GM13976 (cell line): ENCODE measurements around the gene ERF.

Experiments used
- DNase-seq: peaks from one replicate; pipeline ENCODE4 v3.0.0; 2012; ENCODE audit warnings: low spot score
- in situ Hi-C: fragments of 300-500 bp; cut with MboI; formaldehyde crosslinking; loops from one replicate; pipeline ENCODE4 v1.12.0; 2022; ENCODE audit warnings: low sequenced_read_pairs, mixed read lengths, inconsistent platforms; ENCODE audit not compliant: unreplicated experiment
- TF ChIP-seq, protein P1 (sequence below): IDR thresholded peaks from 2 replicates; pipeline ENCODE4 v1.5.1; 2012; ENCODE audit warnings: borderline replicate concordance, mild to moderate bottlenecking; ENCODE audit not compliant: insufficient read depth; ENCODE audit errors: extremely low read depth, missing control alignments, control extremely low read depth

ERF gene

DNA sequence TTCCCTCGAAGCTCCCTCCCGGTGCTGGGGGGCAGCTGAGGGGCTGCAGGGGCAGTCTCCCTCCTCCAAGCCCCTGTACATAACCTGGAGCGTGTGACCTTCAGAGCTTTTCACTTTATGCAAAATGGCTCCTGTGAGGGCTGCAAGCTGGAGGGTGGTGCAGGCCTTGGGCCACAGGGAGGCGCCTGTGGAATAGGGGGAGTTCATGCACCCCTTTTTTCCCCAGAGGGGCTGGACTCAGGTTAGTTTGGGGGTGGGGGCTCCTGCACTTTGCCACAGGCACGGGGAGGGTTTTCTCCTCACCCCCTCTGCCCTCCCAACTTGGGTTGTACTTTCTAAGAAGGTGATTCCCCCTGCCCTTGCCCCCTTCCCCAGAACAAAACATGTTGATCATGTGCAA is 40.4 kb upstream of the ERF start:
- in situ Hi-C loops: no loop called here
- no peak for DNase-seq
- TF ChIP-seq, protein P1, sequence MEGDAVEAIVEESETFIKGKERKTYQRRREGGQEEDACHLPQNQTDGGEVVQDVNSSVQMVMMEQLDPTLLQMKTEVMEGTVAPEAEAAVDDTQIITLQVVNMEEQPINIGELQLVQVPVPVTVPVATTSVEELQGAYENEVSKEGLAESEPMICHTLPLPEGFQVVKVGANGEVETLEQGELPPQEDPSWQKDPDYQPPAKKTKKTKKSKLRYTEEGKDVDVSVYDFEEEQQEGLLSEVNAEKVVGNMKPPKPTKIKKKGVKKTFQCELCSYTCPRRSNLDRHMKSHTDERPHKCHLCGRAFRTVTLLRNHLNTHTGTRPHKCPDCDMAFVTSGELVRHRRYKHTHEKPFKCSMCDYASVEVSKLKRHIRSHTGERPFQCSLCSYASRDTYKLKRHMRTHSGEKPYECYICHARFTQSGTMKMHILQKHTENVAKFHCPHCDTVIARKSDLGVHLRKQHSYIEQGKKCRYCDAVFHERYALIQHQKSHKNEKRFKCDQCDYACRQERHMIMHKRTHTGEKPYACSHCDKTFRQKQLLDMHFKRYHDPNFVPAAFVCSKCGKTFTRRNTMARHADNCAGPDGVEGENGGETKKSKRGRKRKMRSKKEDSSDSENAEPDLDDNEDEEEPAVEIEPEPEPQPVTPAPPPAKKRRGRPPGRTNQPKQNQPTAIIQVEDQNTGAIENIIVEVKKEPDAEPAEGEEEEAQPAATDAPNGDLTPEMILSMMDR: no peak

DNA sequence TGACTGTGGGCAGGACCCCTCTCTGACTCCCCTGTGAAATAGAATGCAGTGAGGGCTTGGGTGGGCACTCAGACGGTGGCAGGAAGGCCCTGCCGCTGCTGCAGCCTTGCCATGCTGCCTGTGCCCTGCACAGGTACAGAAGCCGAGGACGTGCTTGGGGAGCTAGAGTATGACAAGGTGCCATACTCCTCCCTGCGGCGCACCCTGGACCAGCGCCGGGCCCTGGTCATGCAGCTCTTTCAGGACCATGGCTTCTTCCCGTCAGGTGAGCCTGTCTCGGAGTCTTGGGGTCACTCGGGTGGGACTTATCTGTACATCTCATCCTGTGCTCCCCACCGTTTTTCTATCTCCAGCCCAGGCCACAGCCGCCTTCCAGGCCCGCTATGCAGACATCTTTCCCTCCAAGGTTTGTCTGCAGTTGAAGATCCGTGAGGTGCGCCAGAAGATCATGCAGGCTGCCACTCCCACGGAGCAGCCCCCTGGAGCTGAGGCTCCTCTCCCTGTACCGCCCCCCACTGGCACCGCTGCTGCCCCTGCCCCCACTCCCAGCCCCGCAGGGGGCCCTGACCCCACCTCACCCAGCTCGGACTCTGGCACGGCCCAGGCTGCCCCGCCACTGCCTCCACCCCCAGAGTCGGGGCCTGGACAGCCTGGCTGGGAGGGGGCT is 39.7 kb upstream of the ERF start:
- no peak for DNase-seq
- TF ChIP-seq, protein P1: no peak
- in situ Hi-C loops: no loop called here

DNA sequence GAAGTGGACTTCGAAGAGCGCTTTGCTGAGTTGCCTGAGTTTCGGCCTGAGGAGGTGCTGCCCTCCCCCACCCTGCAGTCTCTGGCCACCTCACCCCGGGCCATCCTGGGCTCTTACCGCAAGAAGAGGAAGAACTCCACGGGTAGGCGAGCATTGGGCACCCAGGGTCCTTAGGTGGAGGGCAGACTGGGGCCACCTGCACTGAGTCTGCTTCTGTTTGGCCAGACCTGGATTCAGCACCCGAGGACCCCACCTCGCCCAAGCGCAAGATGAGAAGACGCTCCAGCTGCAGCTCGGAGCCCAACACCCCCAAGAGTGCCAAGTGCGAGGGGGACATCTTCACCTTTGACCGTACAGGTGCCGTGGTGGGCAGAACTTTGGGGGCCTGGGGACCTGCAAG is 39.0 kb upstream of the ERF start:
- in situ Hi-C loops: no loop called here
- no peak for DNase-seq
- TF ChIP-seq, protein P1: no peak

DNA sequence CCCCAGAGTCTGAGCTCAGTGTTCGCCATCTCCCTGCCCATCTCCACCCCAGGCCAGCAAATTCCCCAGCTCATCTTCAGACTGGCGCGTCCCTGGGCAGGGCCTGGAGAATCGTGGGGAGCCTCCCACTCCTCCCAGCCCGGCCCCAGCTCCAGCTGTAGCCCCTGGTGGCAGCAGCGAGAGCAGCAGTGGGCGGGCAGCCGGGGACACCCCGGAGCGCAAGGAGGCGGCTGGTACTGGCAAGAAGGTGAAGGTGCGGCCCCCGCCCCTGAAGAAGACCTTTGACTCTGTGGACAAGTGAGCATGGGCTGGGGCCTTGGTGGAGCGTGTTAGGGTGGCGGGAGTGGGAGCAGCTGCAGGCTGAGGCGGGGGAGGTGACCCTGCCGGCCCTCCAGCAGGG is 38.6 kb upstream of the ERF start:
- DNase-seq: no peak
- in situ Hi-C loops: no loop called here

DNA sequence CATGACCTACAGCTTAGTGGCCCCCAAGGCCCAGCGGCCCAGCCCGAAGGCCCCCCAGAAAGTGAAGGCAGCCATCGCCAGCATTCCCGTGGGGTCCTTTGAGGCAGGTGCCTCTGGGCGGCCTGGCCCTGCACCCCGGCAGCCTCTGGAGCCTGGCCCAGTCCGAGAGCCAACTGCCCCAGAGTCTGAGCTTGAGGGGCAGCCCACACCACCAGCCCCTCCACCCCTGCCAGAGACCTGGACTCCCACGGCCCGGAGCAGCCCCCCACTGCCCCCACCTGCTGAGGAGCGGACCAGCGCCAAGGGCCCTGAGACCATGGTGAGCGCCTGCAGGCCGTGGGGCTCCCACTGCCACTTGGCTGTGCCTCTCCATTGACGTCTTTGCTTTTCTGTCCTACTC is 38.0 kb upstream of the ERF start:
- TF ChIP-seq, protein P1: no peak
- in situ Hi-C loops: no loop called here
- DNase-seq: no peak

More for the DNA sequence above, 38.6 kb upstream of the ERF start:
- TF ChIP-seq, protein P1: no peak

DNA sequence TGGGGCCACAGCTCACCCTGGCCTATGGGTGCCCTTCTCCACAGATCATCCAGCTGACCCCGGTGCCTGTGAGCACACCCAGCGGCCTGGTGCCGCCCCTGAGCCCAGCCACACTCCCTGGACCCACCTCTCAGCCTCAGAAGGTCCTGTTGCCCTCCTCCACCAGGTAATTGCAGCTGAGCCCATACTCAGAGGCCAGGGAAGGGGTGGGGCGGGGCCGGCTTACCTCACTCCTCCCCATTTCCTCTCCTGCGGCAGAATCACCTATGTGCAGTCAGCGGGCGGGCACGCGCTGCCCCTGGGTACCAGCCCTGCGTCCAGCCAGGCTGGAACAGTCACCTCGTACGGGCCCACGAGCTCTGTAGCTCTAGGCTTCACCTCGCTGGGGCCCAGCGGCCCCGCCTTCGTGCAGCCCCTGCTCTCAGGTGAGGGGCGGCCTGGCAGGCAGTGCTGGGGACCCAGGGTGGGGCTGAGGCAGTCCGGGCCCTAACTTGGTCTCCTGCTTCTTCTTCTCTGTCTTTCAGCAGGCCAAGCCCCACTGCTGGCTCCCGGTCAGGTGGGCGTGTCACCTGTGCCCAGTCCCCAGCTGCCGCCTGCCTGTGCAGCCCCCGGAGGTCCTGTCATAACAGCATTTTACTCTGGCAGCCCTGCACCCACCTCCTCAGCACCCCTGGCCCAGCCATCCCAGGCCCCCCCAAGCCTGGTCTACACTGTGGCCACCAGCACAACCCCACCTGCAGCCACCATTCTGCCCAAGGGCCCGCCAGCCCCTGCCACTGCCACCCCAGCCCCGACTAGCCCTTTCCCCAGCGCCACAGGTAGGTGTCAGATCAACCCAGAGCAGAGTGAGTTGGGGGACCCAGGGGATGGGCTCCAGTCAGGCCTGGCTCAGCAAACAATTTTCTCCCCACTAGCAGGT is 37.4 kb upstream of the ERF start:
- TF ChIP-seq, protein P1: no peak
- no peak for DNase-seq
- in situ Hi-C loops: no loop called here
